ENCODE measurements around the gene ZNF710.

Gene ZNF710

DNA sequence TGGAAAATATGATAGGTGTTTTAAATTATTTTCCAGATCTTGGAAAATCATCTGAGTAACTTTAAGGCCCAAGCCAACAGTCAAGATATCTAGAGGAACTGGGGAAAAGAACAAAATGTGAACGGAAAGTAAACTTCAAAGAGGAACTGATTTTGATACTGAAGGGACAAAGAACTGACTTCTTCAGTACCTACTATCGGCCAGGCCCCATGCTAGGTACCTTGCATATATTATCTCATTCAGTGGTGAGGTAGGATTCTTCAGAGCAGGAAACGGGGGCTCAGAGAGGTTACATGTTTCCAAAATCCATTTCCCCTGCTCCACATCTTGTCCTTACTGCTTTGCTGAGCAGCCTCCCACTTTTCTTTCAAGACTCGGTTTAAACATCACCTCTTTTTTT, 9.8 kb upstream of the ZNF710 start:
- DNase-seq (ENCODE audit: low read depth in 2 of 2), result no peak

DNA sequence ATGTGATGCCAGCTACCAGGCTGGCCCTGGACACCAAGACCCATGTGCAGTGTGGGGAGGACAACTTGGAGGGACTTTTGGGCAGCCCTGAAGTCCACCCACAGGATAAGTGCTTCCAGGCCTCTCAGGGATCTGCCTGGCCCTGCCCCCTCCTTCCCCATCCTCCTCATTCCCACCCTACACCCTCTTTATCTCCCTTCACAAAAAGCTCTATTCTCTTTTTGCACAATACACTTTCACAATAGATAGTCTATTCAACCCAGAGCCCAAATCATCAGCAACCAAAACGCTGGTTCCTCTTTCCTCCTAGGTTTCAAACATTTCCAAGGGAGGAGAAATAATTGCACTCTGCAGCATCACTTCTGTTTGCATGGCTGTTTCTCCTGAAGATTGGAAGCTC, 7.8 kb upstream of the ZNF710 start:
- no peak for DNase-seq (ENCODE audit: low read depth in 2 of 2)

DNA sequence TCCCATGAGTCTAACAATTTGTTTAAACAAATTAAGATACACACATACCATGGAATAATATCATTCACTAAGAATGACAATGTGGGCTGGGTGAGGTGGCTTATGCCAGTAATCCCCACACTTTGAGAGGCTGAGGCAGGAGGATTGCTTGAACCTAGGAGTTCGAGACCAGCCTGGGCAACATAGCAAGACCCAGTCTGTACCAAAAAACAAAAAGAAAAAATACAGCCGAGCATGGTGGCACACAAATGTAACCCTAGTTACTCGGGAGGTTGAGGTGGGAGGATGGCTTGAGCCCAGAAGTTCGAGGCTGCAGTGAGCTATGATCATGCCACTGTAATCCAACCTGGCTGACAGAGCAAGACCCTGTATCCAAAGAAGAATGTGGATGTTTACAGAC, 4.0 kb upstream of the ZNF710 start:
- no peak for DNase-seq (ENCODE audit: low read depth in 2 of 2)

DNA sequence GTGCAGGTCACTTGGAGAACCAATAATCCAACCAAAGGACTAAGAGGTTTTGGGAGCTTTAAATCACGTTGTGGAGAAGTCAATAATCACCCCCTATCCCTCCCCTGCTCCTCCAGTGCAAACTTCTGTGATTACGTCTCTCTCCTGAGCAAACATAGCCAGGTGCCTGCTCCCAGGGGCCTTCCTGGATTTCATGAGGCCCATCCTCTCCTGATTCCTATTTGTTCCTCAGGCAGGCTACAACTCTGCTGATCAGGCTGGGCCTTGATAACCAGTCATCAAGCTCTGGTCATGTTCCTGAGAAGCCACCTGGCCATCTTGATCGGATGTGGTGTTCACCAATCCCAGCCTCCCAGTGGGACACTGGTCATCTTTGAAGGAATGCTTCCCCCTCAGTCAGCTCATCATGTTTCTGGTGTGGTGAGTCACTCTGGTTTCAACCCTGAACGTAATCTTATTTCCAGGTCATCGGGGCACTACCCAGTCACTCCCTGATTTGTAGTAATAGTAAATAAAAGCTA, 2.9 kb upstream of the ZNF710 start:
- no peak for DNase-seq (ENCODE audit: low read depth in 2 of 2)

DNA sequence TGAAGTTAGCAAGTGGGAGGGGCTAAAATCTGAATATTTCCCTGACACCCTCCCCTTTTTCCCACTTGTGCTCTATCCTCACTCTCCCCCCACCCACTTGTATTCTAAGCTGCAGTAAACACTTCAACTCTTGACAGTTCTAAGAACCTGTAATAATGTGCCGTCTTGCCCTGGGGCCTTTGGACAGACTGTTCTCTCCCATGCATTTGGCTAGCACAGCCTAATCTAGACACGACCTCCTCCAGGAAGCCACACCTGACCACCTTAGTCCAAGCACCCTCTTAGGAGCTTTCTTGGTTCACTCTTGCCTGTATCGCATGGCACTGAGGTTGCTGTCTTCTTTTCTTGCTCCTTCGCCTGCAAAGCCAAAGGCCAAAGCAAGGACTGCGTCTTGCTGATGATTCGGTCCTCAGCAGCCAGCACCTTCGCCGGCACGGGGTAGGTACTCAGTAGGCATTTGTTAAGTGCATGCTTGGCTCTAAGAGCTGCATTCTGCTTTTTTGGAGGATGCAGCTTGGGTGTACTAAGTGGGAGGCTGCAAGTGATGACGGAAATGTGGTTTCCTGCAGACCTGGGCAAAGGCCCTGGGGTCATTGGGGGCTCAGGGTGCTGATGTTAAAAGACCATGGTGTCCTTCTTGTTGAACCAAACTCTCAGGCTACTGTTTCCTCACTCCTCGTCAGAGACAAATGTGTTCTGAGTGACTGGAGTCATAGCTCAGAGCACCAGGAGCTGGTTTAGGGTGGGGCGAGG, 2.0 kb upstream of the ZNF710 start:
- DNase-seq (ENCODE audit: low read depth in 2 of 2), result no peak

DNA sequence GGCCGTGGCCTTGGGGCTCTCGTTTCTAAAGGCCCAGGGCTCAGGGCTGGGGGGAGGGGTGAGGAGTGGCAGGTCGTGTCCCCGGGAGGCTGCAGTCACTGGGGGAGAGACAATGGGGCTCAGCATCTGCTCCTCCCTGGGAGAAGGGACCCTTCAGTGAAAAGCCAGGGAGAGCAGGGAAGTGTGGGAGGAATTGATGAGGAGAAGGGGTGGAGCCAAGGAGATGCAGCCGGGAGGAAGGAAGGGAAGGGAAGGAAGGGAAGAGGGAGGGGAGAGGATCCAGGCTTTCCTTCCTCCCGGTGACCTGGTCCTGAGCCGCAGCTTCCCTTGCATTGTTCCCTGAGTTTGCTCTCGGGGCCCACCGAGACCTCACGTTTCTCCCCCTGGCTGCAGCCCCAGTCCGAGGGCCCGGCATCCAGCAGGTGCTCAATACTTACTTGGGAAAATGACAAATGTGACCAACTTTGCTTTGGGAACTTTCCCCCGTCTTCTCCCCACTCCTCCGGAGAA, 1.4 kb upstream of the ZNF710 start:
- DNase-seq (ENCODE audit: low read depth in 2 of 2), result no peak

DNA sequence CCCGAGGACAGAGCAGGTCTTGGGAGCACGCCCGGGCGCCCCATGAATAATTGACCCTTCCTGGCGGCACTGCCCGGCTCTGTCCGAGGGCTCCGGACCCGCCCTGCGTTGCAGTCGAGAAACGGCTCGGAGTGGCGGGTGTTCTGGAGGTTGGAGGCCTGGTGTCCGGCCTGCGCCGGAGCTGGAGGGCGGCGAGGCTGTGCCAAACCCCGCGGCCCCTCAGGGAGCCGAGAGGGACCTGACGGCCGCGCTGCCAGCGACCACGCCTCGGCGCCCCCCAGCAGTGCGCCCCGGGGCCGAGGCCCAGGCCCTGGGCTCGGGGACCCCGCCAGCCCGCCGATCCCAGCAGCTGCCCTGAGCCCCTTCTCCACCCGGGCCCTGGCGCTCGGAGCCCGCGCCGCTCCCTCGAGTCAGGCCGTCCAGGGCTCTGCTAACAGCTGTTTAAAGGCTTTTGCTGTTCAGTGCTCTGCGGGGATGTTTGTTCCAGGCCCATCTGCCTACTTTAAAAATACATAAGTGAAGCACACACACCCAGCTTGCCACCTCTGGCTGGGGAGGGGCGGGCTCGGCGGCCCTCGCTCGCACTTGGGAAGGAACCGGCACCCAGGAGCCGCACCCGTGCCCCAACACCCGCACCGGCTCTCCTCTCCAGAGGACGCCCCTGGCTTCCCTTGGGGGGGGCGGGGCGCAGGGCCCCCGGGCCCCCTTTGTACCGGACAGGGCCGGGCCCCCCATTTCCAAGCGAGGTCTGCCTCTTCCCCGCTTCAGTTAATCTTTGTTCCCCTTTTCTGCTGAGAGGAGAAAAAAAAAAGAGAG, 730 bp upstream of the ZNF710 start:
- DNase-seq (ENCODE audit: low read depth in 2 of 2), result no peak

DNA sequence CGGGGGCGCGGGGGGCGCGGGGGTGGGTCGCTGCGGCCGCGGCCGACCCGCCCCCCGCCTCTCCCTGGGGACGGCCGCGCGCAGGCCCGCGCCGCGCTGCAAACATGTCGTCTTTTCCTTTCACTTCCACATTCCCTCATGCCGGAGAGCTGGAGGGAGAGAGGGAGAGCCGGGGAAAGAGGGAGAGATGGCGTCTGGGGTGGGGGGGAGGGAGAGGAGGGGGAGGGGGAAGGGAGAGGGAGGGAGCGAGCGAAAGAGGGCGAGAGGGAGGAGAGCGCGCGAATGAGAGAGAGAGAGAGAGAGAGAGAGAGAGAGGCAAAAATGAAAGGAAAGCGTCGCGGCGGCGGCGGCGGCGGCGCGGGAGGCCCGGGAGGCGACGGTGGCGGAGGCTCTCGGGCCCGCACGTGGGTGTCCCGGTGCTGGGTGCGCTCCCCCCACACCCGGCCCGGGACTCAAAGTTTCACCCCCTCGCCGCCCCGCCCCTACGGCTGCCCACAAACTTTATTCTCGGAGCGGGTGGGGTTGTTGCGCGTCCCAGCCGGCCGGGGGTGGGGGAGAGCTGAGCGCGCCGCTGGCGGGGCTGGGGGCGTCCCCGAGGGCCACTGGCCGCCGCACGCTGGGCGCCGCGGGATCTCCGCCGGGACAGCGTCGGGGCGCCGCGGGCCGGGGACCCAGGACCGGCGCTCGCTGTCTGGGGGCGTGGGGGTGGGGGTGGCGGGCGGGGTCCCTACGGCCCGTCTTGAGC, 731 bp downstream of the ZNF710 start:
- peak; percentile 39 to 44 for DNase-seq (ENCODE audit: low read depth in 2 of 2)

DNA sequence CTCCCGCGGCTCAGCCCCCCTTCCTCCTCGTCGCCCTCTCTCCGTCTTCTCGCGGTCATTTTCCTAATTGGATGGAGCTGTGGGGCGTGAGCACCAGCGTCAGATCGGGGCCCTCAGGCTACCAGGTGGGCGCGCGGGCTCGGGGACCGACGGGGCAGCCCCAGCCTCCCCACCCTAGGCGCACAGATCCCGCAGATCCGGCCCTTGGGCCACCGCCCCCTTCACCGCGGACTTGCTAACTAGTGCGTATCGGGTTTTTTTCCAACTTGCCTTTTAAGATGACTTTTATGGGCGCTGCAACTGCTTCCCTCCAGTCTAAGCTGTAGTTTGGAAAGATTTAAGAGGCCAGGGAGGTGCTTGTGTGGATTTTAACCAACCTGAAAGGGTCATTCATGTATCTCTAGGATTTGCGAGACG, 1.3 kb downstream of the ZNF710 start:
- DNase-seq (ENCODE audit: low read depth in 2 of 2), result no peak

DNA sequence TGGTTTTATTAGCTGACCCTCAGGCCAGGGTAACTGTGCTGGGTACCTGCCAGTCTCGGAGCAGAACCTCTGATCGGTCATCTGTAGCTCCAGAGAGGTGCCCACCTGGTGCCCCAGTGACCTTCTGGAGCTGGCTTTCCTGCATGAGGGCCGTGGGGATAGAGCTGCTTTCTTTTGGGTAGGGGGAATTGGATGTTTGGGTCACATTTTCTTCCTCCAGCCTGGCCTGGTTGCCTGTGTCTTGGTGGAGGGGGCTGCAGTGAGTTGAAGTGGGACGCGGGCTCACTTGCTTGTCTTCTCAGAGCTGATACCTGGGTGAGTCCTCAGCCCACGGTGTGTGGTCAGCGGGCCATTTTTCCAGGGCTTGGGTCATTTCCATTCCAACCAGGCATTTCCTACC, 2.6 kb downstream of the ZNF710 start:
- DNase-seq (ENCODE audit: low read depth in 2 of 2), result no peak

DNA sequence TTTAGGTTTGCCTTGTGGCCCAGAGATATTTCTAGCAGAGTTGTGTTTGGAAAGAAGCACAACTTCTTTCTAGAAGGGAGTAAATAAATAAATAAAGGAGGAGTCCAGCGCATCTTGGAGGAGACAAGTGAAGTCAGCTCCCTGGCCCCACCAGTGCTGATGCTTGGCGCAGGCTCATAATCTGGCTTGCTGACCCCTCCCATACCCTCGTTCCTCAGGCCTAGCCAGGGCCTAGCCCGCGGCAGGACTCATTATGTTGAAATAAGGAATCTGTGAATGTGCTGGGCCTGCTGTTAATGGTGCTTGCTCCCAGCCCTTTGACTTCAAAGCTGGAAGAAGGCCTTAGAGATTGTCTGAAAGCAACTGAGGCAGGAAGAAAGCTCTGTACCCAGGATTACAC, 3.1 kb downstream of the ZNF710 start:
- DNase-seq (ENCODE audit: low read depth in 2 of 2), result no peak

DNA sequence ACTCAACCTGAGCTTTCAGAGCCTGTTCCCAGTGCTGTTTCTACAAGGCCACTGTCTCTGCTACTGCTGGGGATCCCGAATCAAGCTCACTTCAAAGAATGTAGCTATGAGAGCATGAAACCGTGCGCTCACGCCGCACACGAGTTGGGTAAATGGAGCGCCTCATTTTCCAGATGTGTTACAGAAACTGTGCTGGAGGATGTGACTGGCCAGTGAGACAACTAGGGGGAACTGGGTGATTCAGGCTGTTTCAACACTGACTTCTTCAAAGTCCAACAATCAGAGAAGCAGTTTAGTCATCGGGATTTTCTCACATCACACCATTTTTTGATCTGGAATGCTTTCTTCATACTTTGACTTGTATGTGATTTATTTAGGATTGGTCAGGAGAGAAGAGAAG, 3.5 kb downstream of the ZNF710 start:
- no peak for DNase-seq (ENCODE audit: low read depth in 2 of 2)

DNA sequence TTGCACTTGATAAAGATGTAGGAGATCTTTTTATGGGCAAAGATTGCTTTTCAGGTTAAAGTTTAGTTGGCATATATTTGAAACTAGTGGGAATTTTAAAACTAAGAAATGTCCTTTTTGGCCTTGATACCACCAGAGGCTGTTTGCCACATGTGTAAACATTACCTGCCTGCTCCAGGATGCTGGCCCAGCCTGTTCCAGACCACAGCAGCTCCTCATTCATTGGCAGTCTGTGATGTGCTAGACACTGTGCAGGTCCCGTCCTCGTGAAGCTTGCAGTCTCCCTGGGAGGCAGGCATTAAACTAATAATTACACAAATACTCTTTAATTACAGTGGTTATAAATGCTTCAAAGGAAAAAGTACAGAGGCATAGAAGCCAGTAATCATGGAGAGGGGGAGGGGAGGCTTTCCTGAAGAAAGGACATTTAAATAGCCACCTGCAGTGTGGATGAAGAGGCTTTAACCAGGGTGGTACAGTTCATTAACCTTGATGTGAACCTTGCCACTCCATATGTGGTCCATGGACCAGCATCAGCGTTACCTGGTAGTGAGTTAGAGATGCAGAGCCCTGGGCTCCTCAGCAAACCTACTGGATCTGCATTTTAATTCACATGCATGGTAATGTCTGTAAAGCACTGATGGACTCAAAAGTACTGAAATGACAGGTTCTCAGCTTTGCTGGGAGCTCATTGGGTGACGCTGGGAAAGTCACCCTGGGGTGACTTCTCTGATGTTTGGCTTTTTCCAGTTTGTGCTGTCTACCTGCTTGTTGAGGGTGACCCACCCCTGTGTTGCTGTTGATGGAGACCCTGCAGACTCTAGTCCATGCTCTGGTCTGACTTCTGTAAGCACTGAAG, 5.3 kb downstream of the ZNF710 start:
- DNase-seq (ENCODE audit: low read depth in 2 of 2), result no peak

DNA sequence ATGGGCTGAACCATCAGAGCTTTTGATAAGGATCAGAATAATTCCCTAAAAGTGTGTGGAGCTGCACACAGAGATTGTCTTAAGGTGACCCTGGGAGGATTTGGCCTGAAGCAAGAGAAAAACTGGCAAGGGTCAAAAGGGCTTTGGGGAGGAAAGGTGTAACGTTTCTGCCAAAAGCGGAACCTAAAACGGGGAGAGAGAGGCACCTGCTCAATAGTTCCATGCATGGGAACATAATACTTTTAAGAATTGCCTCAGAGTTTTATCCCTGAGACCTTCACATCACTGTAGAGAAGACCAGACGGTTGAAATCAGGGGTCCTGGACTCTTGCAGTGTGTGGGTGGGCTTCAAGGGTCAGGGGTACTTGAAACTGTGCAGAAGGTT, 5.9 kb downstream of the ZNF710 start:
- no peak for DNase-seq (ENCODE audit: low read depth in 2 of 2)

DNA sequence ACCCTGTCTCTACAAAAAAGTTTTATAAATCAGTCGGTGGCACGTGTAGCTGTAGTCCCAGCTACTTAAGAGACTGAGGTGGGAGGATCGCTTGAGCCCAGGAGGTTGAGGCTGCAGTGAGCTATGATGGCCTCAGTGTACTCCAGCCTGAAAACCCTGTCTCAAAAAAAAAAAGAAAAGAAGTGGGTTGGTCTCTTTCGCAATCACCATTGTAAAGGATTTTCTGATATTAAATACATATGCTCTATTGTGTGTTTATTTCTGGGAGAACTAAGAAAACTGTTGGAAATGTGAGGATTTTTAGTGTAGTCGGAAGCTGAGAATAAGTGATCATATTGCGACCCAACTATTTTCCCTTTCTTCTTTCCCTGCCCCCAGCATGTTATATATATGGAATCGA, 7.5 kb downstream of the ZNF710 start:
- no peak for DNase-seq (ENCODE audit: low read depth in 2 of 2)

DNA sequence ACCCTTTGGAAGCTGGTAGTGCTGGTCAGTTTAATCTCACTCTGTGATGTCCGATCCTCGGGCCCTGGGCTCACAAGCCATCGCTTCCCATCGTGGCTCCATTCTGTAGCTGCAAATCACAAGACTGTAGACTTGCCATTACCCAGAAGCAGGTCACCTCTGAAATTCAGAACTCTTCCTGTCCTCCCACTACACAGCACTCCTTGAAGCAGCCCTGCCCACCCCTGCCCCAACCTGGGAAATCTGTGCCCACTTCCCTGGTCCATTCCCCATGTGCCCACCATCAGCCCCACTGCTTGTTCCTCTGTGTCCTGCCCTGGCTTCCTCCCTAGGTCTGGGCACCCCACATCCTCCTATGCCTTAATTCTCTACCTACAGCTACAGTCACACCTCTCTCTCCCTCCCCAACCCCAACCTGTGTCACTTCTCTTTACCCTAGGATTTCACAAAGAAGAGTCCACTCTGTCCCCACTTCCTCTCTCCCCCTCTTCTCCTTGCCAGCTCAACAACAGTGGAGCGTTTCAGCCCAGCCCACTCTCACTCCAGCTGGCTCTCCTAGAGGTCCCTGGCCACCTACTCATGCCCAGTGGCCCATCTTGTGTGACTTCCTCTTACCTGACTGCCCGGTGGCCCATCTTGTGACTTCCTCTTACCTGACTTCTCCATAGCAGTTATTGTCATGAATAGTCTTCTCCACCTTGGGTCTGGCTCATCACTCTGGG, 8.3 kb downstream of the ZNF710 start:
- DNase-seq (ENCODE audit: low read depth in 2 of 2), result no peak

DNA sequence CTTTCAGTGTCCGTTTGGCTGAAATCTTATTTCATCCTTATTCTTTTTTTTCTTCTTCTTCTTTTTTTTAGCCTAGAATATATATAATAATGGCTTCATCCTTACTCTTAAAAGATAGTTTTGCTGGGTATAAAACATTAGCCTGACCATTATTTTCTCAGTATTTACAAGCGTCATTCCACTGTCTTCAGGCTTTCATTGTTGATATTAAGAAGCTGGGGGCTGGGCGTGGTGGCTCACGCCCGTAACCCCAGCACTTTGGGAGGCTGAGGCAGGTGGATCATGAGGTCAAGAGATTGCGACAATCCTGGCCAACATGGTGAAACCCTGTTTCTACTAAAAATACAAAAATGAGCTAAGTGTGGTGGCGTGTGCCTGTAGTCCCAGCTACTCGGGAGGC, 10.6 kb downstream of the ZNF710 start:
- no peak for DNase-seq (ENCODE audit: low read depth in 2 of 2)

DNA sequence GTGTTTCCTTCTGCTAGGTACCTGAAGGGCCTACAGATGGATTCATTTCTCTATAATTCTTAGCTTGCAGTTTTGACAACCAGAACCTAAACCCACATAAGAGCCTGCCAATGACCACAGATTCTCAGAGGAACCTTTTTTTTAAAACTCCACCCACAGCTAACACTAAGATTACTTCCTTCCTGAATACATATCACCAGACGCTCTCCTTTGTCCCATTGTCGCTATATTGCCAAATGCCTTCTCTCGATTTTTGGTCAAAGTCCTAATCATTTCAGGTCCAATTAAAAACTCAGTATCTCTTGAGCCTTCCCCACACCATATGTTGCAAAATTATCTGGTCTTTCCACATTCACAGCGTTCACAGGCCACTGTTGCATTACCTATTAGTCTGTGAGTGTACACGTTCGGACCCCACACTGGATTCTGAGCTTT, 12.4 kb downstream of the ZNF710 start:
- no peak for DNase-seq (ENCODE audit: low read depth in 2 of 2)

DNA sequence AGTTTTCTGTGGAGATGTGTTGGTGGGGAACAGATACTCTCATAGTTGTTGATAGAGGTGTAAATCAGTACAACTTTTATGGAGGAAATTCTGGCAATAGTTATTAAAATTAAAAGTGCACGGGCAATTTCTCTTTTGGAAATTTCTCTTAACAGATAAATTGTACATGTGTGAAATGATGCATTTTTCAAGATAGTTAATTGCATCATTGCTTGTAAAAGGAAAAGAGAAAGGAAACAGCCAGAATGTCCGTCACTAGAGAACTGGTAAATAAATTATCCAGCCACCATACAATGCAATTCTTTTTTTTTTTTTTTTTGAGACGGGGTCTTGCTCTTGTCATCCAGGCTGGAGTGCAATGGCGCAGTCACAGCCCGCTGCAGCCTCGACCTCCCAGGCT, 14.2 kb downstream of the ZNF710 start:
- DNase-seq (ENCODE audit: low read depth in 2 of 2), result no peak

DNA sequence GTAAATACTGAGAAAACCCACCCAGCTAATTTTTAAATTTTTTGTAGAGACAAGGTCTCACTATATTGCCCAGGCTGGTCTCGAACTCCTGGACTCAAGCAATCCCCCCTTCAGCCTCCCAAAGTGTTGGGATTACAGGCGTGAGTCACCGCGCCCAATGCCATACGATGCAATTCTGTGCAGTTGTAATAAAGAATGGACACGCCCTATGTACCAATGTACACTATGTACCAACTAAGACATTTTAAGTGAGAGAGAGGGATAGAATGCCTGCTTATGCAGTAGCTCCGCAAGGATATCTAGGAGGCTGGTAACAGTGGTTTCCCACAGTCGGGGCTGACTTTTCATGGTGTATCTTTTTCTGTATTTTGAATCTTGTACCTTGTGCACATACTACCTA, 14.6 kb downstream of the ZNF710 start:
- DNase-seq (ENCODE audit: low read depth in 2 of 2), result no peak

DNA sequence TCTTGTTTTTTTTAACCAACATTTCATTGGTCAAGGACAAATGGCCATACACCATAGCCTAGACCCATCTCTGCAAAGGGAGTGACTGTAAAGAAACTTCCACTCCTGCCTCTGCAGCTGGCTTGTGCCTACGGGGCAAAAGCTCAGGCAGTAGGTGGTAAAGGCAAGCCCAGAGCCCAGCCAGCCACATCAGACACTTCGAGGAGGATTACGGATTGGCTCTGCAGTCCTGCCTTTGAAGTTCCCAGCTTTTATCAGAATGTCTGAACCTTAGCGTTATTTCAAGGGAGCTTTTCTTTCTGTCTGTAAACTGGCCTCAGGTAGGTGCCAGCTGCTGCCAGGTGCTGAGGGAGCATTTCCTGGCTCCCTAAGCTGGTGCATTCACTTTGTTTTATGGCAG, 15.6 kb downstream of the ZNF710 start:
- DNase-seq (ENCODE audit: low read depth in 2 of 2), result no peak
